ENCODE results near the gene VPS13A. TPM values are rescaled to one million over a fixed set of nuclear protein-coding genes. Genes with fewer than 3 reads are reported as not detected.

The VPS13A gene
- total RNA-seq, 2 experiments from 2014 or later: 27.0 to 44.6 TPM

DNA sequence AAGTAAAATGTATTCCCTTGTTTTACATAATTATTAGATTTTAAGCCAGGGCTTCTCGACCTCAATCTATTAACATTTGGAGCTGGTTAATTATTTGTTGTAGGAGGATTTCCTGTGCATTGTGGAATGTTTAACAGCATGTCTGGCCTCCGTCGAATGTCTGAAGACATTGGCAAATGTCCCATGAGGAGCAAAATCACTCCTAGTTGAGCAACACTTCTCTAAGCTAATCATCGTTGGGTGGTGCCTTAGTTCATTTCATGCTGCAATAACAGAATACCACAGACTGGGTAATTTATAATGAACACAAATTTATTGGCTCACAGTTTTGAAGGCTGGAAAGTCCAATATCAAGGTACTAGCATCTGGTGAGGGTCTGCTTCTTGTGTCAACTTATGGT is 13.4 kb upstream of the VPS13A start:
- Histone ChIP-seq H3K27ac (ENCODE audit: low read depth, low read length, poor library complexity, severe bottlenecking) (no peak overlapping the region), H3K4me3 (ENCODE audit: low read depth, low read length, poor library complexity, severe bottlenecking) (no peak overlapping the region), H3K9me3 (ENCODE audit: low read length) (no peaks in the 10 kb centered on the region), H3K9me2 (ENCODE audit: insufficient read depth, low read length) (no peaks in the 10 kb centered on the region), H3K4me2 (ENCODE audit: low read length) (no peak overlapping the region), H3K79me2 (ENCODE audit: insufficient read depth, low read depth, low read length) (no peaks in the 10 kb centered on the region), H2AFZ (ENCODE audit: low read length) (no peak overlapping the region), H3K4me1 (ENCODE audit: insufficient read depth, low read length, poor library complexity, severe bottlenecking) (no peaks in the 10 kb centered on the region), H3K36me3 (ENCODE audit: insufficient read depth, low read length) (no peaks in the 10 kb centered on the region), H4K20me1 (ENCODE audit: insufficient read depth, low read length) (no peaks in the 10 kb centered on the region)
- no peak for DNase-seq (ENCODE audit: low spot score)
- ChIA-PET CTCF (ENCODE audit: unreplicated experiment) (interaction anchor here (0.6 kb wide), 1 partner anchor 1193 kb away, joined by 4 read pairs; no protein-coding TSS in a partner anchor), POLR2A (no interaction called here)
- intact Hi-C loops (cut with micrococcal nuclease; ENCODE audit: unreplicated experiment): loop anchor here (10.0 kb wide), 1 partner anchor 591 kb away; no protein-coding TSS in a partner anchor
- BruUV-seq (replicated peaks): no TSS peak
- no peak for TF ChIP-seq EZH2phosphoT487 (IDR thresholded peaks at IDR 0.05; ENCODE audit: borderline replicate concordance, low read depth, low read length)
- TF ChIP-seq, protein P1, sequence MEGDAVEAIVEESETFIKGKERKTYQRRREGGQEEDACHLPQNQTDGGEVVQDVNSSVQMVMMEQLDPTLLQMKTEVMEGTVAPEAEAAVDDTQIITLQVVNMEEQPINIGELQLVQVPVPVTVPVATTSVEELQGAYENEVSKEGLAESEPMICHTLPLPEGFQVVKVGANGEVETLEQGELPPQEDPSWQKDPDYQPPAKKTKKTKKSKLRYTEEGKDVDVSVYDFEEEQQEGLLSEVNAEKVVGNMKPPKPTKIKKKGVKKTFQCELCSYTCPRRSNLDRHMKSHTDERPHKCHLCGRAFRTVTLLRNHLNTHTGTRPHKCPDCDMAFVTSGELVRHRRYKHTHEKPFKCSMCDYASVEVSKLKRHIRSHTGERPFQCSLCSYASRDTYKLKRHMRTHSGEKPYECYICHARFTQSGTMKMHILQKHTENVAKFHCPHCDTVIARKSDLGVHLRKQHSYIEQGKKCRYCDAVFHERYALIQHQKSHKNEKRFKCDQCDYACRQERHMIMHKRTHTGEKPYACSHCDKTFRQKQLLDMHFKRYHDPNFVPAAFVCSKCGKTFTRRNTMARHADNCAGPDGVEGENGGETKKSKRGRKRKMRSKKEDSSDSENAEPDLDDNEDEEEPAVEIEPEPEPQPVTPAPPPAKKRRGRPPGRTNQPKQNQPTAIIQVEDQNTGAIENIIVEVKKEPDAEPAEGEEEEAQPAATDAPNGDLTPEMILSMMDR (conservative IDR thresholded peaks at IDR 0.05; ENCODE audit: low read length): no peak

DNA sequence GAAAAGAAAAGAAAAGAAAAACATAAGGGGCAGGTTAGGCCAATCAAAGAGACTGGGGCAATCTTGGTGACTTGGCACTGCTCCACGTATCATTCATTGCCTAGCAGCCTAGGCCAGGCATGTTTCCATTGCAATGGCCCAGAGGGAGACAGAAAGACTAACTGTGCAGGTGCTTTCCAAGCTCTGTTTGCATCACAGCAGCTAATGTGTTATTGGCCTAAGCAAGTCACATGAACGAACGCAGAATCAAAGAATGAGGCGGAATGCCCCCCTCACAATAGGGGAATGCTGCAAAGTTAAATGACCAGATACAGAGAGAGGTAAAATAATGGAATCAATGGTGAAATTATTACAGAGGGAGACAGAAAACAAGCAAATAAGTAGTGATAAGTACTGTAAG is 11.1 kb upstream of the VPS13A start:
- ChIA-PET CTCF (ENCODE audit: unreplicated experiment) (no interaction called here), POLR2A (interaction anchor here (1.1 to 1.4 kb wide), 2 partner anchors 9 to 28 kb away, joined by 3 to 4 read pairs; no protein-coding TSS in a partner anchor)
- Histone ChIP-seq H4K20me1 (ENCODE audit: insufficient read depth, low read length) (no peaks in the 10 kb centered on the region), H3K9me3 (ENCODE audit: low read length) (no peaks in the 10 kb centered on the region), H2AFZ (ENCODE audit: low read length) (no peak overlapping the region), H3K27ac (ENCODE audit: low read depth, low read length, poor library complexity, severe bottlenecking) (no peak overlapping the region), H3K4me2 (ENCODE audit: low read length) (no peak overlapping the region), H3K79me2 (ENCODE audit: insufficient read depth, low read depth, low read length) (no peaks in the 10 kb centered on the region), H3K36me3 (ENCODE audit: insufficient read depth, low read length) (no peaks in the 10 kb centered on the region), H3K4me3 (ENCODE audit: low read depth, low read length, poor library complexity, severe bottlenecking) (no peak overlapping the region), H3K9me2 (ENCODE audit: insufficient read depth, low read length) (no peaks in the 10 kb centered on the region), H3K4me1 (ENCODE audit: insufficient read depth, low read length, poor library complexity, severe bottlenecking) (no peaks in the 10 kb centered on the region)
- no peak for TF ChIP-seq EZH2phosphoT487 (IDR thresholded peaks at IDR 0.05; ENCODE audit: borderline replicate concordance, low read depth, low read length)
- TF ChIP-seq, protein P1 (conservative IDR thresholded peaks at IDR 0.05; ENCODE audit: low read length): no peak
- intact Hi-C loops (cut with micrococcal nuclease; ENCODE audit: unreplicated experiment): loop anchor here (5.0 to 10.0 kb wide), 2 partner anchors 291 to 589 kb away; no protein-coding TSS in a partner anchor
- DNase-seq (ENCODE audit: low spot score): no peak
- no TSS peak for BruUV-seq (replicated peaks)

DNA sequence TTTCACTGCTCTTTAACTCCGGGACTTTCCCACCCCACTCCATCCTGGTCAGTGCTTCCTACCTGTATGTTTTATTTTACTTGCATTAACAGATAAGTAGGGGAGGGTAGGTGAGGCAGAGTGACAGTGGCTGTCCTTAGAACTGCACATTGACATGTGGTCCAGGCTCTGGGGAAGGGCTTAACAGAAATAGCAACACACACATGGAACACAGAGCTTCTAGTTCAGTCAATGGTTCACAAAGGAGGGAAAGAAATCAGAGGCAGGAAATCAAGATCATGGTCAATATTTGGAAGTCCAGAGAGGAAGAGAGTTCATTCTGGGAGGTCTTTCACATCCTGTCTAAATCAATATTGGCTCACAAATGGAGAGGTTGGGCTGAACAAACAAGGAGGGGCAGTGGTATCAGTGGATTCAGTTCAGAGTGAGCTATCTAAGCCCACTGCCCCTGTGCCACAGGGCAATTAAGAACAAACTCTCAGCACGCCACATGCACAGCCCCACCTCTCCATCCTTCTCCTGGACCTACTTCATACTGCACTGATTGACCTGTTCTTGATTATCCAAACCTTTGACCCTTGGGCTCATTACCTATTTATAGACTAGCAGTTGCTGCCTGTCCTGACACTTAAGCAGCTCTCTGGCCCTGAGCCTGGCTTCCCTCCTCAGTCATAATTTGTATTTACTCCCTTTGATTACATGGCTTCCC is 6.2 kb upstream of the VPS13A start:
- no peak overlapping the region for H3K4me2 ChIP-seq (ENCODE audit: low read length)
- H3K79me2 ChIP-seq (ENCODE audit: insufficient read depth, low read depth, low read length): no peaks in the 10 kb centered on the region
- H3K27ac ChIP-seq (ENCODE audit: low read depth, low read length, poor library complexity, severe bottlenecking): no peak overlapping the region
- TF ChIP-seq, protein P1 (conservative IDR thresholded peaks at IDR 0.05; ENCODE audit: low read length): no peak
- no peak for TF ChIP-seq EZH2phosphoT487 (IDR thresholded peaks at IDR 0.05; ENCODE audit: borderline replicate concordance, low read depth, low read length)
- CTCF ChIA-PET (ENCODE audit: unreplicated experiment): interaction anchor here (0.6 kb wide), 1 partner anchor 266 kb away, joined by 3 read pairs; no protein-coding TSS in a partner anchor
- H3K9me2 ChIP-seq (ENCODE audit: insufficient read depth, low read length): no peaks in the 10 kb centered on the region
- H3K4me1 ChIP-seq (ENCODE audit: insufficient read depth, low read length, poor library complexity, severe bottlenecking): peaks cover under 1% of the 10 kb centered on the region
- intact Hi-C loops (cut with micrococcal nuclease; ENCODE audit: unreplicated experiment): loop anchor here (10.0 kb wide), 2 partner anchors 964 to 1064 kb away; partner anchors contain the start of gene CEP78
- no TSS peak for BruUV-seq (replicated peaks)
- no peaks in the 10 kb centered on the region for H4K20me1 ChIP-seq (ENCODE audit: insufficient read depth, low read length)
- H3K36me3 ChIP-seq (ENCODE audit: insufficient read depth, low read length): no peaks in the 10 kb centered on the region
- no peaks in the 10 kb centered on the region for H3K9me3 ChIP-seq (ENCODE audit: low read length)
- no peak for DNase-seq (ENCODE audit: low spot score)
- H3K4me3 ChIP-seq (ENCODE audit: low read depth, low read length, poor library complexity, severe bottlenecking): no peak overlapping the region
- no peak overlapping the region for H2AFZ ChIP-seq (ENCODE audit: low read length)
- POLR2A ChIA-PET: no interaction called here
